ENCODE measurements around the gene AIP. TPM values are rescaled to one million over a fixed set of nuclear protein-coding genes. Genes with fewer than 3 reads are reported as not detected.
A peak's percentile ranks its signal among the peaks of the same experiment; 100 is the strongest.

The AIP gene
- total RNA-seq, 1 experiment from 2014 or later = 110 TPM

- BruUV-seq (replicated peaks) = no TSS peak
Measured at GRCh38 chr11:67440229-67441097, 42.4 kb upstream of the AIP start.

GRCh38 chr11:67441098-67441563 lies 41.7 kb upstream of the AIP start:
- Histone ChIP-seq H3K27me3 (replicated peaks; ENCODE audit: control insufficient read depth, insufficient read depth, low read length) (no peaks in the 10 kb centered on the region), H3K4me3 (ENCODE audit: low read depth, low read length) (no peak overlapping the region), H3K9me3 (no peaks in the 10 kb centered on the region), H3K4me1 (peaks cover 20% of the 10 kb centered on the region), H3K36me3 (ENCODE audit: control insufficient read depth, insufficient read depth, low read length) (peaks cover 21% of the 10 kb centered on the region)
- no peak for DNase-seq
- Mint-ChIP-seq H3K27ac (ENCODE audit: unreplicated experiment) (no peak overlapping the region), H3K36me3 (ENCODE audit: insufficient read depth, unreplicated experiment) (peaks cover 85% of the 10 kb centered on the region), H3K9me3 (ENCODE audit: unreplicated experiment) (no peaks in the 10 kb centered on the region), H3K4me3 (ENCODE audit: unreplicated experiment) (peak overlapping the region; percentile 34), H3K4me1 (ENCODE audit: low read depth, unreplicated experiment) (peaks cover 9% of the 10 kb centered on the region), H3K27me3 (ENCODE audit: insufficient read depth, unreplicated experiment) (no peaks in the 10 kb centered on the region)
- no TSS peak for BruUV-seq (replicated peaks)
- CTCF ChIA-PET = no interaction called here
- intact Hi-C loops (cut with micrococcal nuclease; ENCODE audit: unreplicated experiment) = loop anchor here (5.0 kb wide), 1 partner anchor 66 kb away; the partner anchor contains the start of genes CDK2AP2 and PITPNM1
- POLR2A ChIA-PET = no interaction called here
- no peak for TF ChIP-seq CTCF (IDR thresholded peaks at IDR 0.05; ENCODE audit: insufficient read depth in 1 of 2, low read depth in 1 of 2, low read length in 1 of 2, severe bottlenecking in 1 of 2, unreplicated experiment in 1 of 2)

More at GRCh38 chr11:67440229-67441097, 42.4 kb upstream of the AIP start:
- Mint-ChIP-seq H3K4me1 (ENCODE audit: low read depth, unreplicated experiment) (peaks cover 6% of the 10 kb centered on the region), H3K27me3 (ENCODE audit: insufficient read depth, unreplicated experiment) (no peaks in the 10 kb centered on the region), H3K36me3 (ENCODE audit: insufficient read depth, unreplicated experiment) (peaks cover 86% of the 10 kb centered on the region), H3K27ac (ENCODE audit: unreplicated experiment) (peak overlapping the region; percentile 22), H3K4me3 (ENCODE audit: unreplicated experiment) (peak overlapping the region; percentile 34), H3K9me3 (ENCODE audit: unreplicated experiment) (no peaks in the 10 kb centered on the region)
- no peak for TF ChIP-seq CTCF (IDR thresholded peaks at IDR 0.05; ENCODE audit: insufficient read depth in 1 of 2, low read depth in 1 of 2, low read length in 1 of 2, severe bottlenecking in 1 of 2, unreplicated experiment in 1 of 2)
- intact Hi-C loops (cut with micrococcal nuclease; ENCODE audit: unreplicated experiment) = loop anchor here (5.0 kb wide), 1 partner anchor 67 kb away; the partner anchor contains the start of genes CDK2AP2 and PITPNM1
- H3K36me3 ChIP-seq (ENCODE audit: control insufficient read depth, insufficient read depth, low read length) = peaks cover 21% of the 10 kb centered on the region
- ChIA-PET POLR2A (no interaction called here), CTCF (no interaction called here)
- no peak overlapping the region for H3K4me3 ChIP-seq (ENCODE audit: low read depth, low read length)
- no peaks in the 10 kb centered on the region for H3K27me3 ChIP-seq (replicated peaks; ENCODE audit: control insufficient read depth, insufficient read depth, low read length)
- H3K9me3 ChIP-seq = no peaks in the 10 kb centered on the region
- no peak for DNase-seq
- H3K4me1 ChIP-seq = peaks cover 20% of the 10 kb centered on the region

- peaks cover 9% of the 10 kb centered on the region for H3K4me1 Mint-ChIP-seq (ENCODE audit: low read depth, unreplicated experiment)
- no peaks in the 10 kb centered on the region for H3K9me3 ChIP-seq
- no peaks in the 10 kb centered on the region for H3K27me3 Mint-ChIP-seq (ENCODE audit: insufficient read depth, unreplicated experiment)
- CTCF ChIA-PET = no interaction called here
- peak overlapping the region; percentile 83 for H3K27ac Mint-ChIP-seq (ENCODE audit: unreplicated experiment)
- POLR2A ChIA-PET = no interaction called here
- no peak for DNase-seq
- BruUV-seq (replicated peaks) = TSS peak; percentile 31
- TF ChIP-seq CTCF (IDR thresholded peaks at IDR 0.05; ENCODE audit: insufficient read depth in 1 of 2, low read depth in 1 of 2, low read length in 1 of 2, severe bottlenecking in 1 of 2, unreplicated experiment in 1 of 2) = no peak
- peak overlapping the region; percentile 10; the same call in 1 of the 2 replicates for H3K4me3 ChIP-seq (ENCODE audit: low read depth, low read length)
- intact Hi-C loops (cut with micrococcal nuclease; ENCODE audit: unreplicated experiment) = loop anchor here (5.0 kb wide), 1 partner anchor 65 kb away; the partner anchor contains the start of genes CDK2AP2 and PITPNM1
- H3K36me3 ChIP-seq (ENCODE audit: control insufficient read depth, insufficient read depth, low read length) = peaks cover 21% of the 10 kb centered on the region
- H3K4me1 ChIP-seq = peaks cover 20% of the 10 kb centered on the region
- H3K9me3 Mint-ChIP-seq (ENCODE audit: unreplicated experiment) = no peaks in the 10 kb centered on the region
- H3K27me3 ChIP-seq (replicated peaks; ENCODE audit: control insufficient read depth, insufficient read depth, low read length) = no peaks in the 10 kb centered on the region
- H3K4me3 Mint-ChIP-seq (ENCODE audit: unreplicated experiment) = peak overlapping the region; percentile 90
- peaks cover 79% of the 10 kb centered on the region for H3K36me3 Mint-ChIP-seq (ENCODE audit: insufficient read depth, unreplicated experiment)
Measured at GRCh38 chr11:67441731-67442351, 41.0 kb upstream of the AIP start.
